Right atrium auricular region (tissue), 2 donors: ENCODE measurements around the gene QSOX2. TPM values are rescaled to one million over a fixed set of nuclear protein-coding genes. Genes with fewer than 3 reads are reported as not detected.

Experiments used
- DNase-seq: peaks from one replicate; pipeline ENCODE4 v3.0.0-alpha.2; 2019; ENCODE audit warnings: low spot score
- H3K27ac ChIP-seq, 2 donors: fragments of 200-600 bp; sonication (generic); 1 replicate in 1 of 2; 2 replicates in 1 of 2; pipeline ENCODE4 v1.5.1; 2016 to 2019
- H3K27me3 ChIP-seq, 2 donors: fragments of 200-600 bp; sonication (generic); one replicate each; pipeline versions ENCODE4 v1.5.1 to v1.6.0; 2017 to 2019
- H3K36me3 ChIP-seq: fragments of 200-600 bp; sonication (generic); one replicate; pipeline ENCODE4 v1.5.1; 2016
- H3K4me1 ChIP-seq, 2 donors: fragments of 200-600 bp; sonication (generic); one replicate each; pipeline versions ENCODE4 v1.5.1 to v1.6.0; 2017 to 2019
- H3K4me3 ChIP-seq, 2 donors: fragments of 200-600 bp; sonication (generic); 1 replicate in 1 of 2; 2 replicates in 1 of 2; pipeline ENCODE4 v1.5.1; 2017 to 2019; ENCODE audit warnings: mild to moderate bottlenecking in 1 of 2, moderate library complexity in 1 of 2
- H3K9me3 ChIP-seq, 2 donors: fragments of 200-600 bp; sonication (generic); one replicate each; pipeline ENCODE4 v1.5.1; 2019
- total RNA-seq, 2 donors: library from RNA; depleted of rRNA; stranded (reverse); fragments of >200 nt; gene quantifications; one replicate each; pipeline ENCODE4 v1.1.0, GENCODE V29; 2016
- TF ChIP-seq, protein P1 (sequence below), 2 donors: fragments of 200-600 bp; sonication (generic); IDR thresholded peaks; one replicate each; pipeline ENCODE4 v1.5.1; 2019; ENCODE audit warnings: antibody characterized with exemption in 2 of 2

Gene QSOX2
- total RNA-seq, 2 donors from 2014 or later: 3.2 to 6.3 TPM

DNA sequence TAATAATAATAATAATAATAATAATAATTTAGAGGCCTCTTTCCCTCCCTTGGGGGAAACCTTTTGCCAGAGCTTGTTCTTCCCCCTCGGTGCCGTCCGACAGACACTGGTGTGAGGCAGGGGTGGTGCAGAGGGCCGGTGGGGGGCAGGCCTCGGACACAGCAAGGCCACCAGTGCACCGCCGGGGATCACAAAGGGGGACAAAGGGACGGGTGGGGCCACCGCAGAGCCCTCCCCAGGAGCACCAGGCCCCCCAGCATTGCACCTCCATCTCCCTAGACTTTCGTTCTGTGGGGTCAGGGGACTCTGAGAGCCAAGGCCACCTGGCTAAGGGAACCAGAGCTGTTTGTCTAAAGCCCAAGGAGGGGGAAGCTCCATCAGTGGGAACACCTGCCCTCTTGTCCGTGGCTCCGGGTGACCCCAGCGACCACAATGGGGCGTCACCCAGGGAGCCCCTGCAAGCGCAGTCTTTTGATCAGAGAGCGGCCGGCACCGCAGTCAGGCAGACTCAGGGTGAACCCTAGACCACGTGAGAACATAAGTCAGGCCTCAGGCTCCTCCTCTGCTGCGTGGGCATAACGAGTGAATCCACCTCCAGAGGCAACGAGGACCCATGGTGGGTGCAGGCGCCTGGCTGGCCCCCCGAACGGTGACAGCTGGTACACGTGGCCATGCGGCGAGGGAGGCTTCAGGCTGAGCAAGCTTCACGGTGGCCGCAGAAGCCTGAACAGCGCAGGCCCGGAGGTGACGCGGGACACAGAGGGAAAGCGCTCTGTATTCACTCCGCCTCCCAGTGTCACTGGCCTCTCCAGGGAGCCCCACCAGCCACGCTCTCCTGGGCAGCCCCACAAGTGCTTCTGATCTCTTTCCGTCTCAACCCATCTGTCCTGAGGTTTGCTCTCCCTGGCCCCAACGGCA is 12.0 kb upstream of the QSOX2 start:
- H3K9me3 ChIP-seq: no peaks in the 10 kb centered on the region
- DNase-seq: no peak
- H3K4me3 ChIP-seq: no peak overlapping the region
- TF ChIP-seq, protein P1, sequence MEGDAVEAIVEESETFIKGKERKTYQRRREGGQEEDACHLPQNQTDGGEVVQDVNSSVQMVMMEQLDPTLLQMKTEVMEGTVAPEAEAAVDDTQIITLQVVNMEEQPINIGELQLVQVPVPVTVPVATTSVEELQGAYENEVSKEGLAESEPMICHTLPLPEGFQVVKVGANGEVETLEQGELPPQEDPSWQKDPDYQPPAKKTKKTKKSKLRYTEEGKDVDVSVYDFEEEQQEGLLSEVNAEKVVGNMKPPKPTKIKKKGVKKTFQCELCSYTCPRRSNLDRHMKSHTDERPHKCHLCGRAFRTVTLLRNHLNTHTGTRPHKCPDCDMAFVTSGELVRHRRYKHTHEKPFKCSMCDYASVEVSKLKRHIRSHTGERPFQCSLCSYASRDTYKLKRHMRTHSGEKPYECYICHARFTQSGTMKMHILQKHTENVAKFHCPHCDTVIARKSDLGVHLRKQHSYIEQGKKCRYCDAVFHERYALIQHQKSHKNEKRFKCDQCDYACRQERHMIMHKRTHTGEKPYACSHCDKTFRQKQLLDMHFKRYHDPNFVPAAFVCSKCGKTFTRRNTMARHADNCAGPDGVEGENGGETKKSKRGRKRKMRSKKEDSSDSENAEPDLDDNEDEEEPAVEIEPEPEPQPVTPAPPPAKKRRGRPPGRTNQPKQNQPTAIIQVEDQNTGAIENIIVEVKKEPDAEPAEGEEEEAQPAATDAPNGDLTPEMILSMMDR (IDR thresholded peaks at IDR 0.05): no peak
- H3K36me3 ChIP-seq: no peaks in the 10 kb centered on the region
- no peak overlapping the region for H3K27ac ChIP-seq
- no peaks in the 10 kb centered on the region for H3K27me3 ChIP-seq
- peaks cover 0 to 7% of the 10 kb centered on the region in 2 donors for H3K4me1 ChIP-seq

DNA sequence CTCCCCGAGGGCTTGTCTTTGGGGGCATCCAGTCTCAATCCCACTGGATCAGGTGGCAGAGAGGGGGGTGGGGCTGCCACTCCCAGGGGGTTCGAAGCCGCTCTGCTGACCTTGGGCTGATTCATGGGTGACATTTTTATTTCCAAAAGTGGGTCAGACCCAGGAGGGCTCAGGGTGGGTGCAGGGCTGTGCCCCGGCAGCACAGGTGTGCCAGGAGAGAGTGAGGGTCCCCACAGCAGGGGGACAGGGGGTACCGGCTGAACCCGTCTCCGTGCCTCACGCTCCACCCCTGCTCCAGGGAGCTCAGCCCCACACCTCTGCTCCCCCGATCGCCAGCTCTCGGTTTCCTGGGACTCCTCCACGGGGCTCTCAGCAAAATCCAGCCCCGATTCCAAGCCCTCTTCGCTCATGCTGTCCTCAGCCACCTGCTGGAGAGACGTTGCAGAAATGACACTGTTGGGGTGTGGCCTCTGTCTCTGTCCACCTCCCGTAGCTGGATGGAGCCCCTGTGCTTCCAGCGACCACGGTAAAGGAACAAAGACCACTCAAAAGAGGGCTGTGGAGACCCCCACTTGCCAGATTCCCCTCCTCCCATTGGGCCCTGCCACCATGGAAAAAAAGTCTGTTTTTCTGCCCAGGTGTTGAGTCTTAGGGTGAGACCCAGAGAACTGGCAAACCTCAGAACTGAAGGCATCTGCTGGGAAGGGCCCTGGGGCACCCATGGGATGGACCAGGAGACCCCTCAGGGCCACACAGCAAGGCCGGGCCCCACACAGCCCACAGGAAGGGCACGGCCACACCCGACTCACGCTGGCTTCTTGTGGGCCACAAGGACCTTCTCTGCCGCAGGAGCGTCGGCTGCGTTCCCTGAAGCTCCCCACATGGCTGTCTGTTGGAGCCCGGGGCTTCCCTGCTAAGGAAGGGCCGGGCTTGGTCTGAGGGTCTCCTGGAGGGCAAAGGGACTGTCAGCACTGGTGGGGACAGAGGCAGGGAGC is 10.6 kb upstream of the QSOX2 start:
- Histone ChIP-seq H3K36me3 (no peaks in the 10 kb centered on the region), H3K27me3 (no peaks in the 10 kb centered on the region), H3K4me3 (no peak overlapping the region), H3K9me3 (no peaks in the 10 kb centered on the region), H3K27ac (no peak overlapping the region), H3K4me1 (peaks cover 0 to 7% of the 10 kb centered on the region in 2 donors)
- no peak for DNase-seq
- TF ChIP-seq, protein P1 (IDR thresholded peaks at IDR 0.05): no peak

DNA sequence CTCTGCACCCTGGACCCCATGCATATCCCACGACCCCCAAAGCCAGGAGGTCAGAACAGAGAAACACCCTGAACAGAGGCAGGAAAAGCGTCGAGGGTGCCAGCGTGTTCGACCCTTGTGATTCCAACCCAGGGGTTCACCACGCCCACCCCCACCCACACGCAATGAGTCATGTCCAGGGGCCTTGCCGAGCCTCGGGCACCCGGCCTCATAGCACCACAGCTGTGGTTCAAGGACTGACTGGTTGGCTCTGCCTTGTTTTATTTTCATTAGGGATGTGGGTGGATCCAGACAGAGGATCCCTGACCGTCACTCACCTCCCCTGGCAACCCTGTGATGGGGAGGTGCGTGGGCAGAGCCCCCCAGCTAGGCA is 9.5 kb upstream of the QSOX2 start:
- TF ChIP-seq, protein P1 (IDR thresholded peaks at IDR 0.05): no peak
- no peak for DNase-seq
- H3K36me3 ChIP-seq: no peaks in the 10 kb centered on the region
- H3K27me3 ChIP-seq: no peaks in the 10 kb centered on the region
- H3K4me1 ChIP-seq: peaks cover 0 to 7% of the 10 kb centered on the region in 2 donors
- H3K9me3 ChIP-seq: no peaks in the 10 kb centered on the region
- no peak overlapping the region for H3K27ac ChIP-seq
- no peak overlapping the region for H3K4me3 ChIP-seq

DNA sequence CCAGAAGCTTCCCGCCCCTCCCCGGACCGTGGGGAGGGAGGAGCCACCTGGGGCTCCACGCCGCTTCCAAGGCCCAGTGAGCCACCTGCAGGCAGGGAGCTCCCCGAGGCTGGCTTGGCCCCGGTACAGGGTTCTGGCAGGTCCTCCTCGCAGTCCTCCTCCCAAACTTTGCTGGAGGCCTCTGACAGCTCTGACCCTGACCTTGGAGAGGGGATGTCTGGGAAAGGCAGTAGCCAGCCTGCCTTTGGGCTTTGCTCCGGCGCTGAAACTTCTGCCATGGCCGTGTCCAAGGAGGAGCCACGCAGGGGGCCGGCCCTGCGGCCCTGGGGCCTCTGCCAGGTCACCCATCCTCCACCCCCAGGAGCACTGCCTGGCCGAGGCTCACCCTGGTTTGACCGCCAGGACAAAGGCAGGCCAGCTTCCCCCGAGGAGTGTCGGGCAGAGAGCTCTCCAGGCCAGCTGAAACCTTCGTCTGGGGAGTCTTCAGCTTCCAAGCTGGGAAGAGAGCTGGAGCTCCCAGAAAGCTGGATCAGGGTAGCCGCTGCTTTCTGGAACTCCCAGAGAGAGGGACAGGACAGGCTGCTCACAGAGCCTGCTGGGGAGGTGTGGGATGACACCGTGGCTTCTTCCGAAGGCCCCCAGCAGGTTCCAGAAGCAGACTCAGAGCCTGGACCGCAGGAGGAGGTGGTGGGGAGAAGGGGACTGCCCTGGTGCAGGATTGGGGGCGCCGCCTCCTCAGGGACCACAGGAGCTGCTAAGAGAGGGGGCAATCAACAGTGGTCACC is 9.0 kb upstream of the QSOX2 start:
- TF ChIP-seq, protein P1 (IDR thresholded peaks at IDR 0.05): no peak
- Histone ChIP-seq H3K4me1 (peaks cover 0 to 7% of the 10 kb centered on the region in 2 donors), H3K27me3 (no peaks in the 10 kb centered on the region), H3K9me3 (no peaks in the 10 kb centered on the region), H3K36me3 (no peaks in the 10 kb centered on the region), H3K4me3 (no peak overlapping the region), H3K27ac (no peak overlapping the region)
- no peak for DNase-seq
